HUES64 (cell line): ENCODE results near the gene RAP1B.
"Not testable (repeated sequence)": the region's sequence is repeated elsewhere in the genome, so short reads cannot be mapped to it uniquely, and the experiment has no call there.

Experiments
- H3K27ac ChIP-seq: 2 replicates; pipeline ENCODE4 v1.7.0; 2013; ENCODE audit warnings: low read depth, low read length, inconsistent platforms
- H3K27me3 ChIP-seq: 2 replicates; pipeline ENCODE4 v1.6.1; 2013; ENCODE audit warnings: mild to moderate bottlenecking, low read length; ENCODE audit not compliant: insufficient read depth
- H3K36me3 ChIP-seq: 2 replicates; pipeline ENCODE4 v1.6.1; 2013; ENCODE audit warnings: mild to moderate bottlenecking, low read length; ENCODE audit not compliant: insufficient read depth
- H3K4me1 ChIP-seq: 2 replicates; pipeline ENCODE4 v1.6.1; 2013; ENCODE audit warnings: mild to moderate bottlenecking, low read length, moderate library complexity; ENCODE audit not compliant: insufficient read depth
- H3K4me3 ChIP-seq: 2 replicates; pipeline ENCODE4 v1.5.1; 2013; ENCODE audit warnings: mild to moderate bottlenecking, low read length, moderate library complexity
- H3K9ac ChIP-seq: 2 replicates; pipeline ENCODE4 v1.6.1; 2013; ENCODE audit warnings: mild to moderate bottlenecking, low read depth, low read length
- H3K9me3 ChIP-seq: 2 replicates; pipeline ENCODE4 v1.6.1; 2013; ENCODE audit warnings: low read depth, low read length; ENCODE audit not compliant: insufficient read depth
- WGBS: fragments of 150-250, 120-280 bp; methylation state at CpG from one replicate; pipeline ENCODE4 v1.1.7; 2013; ENCODE audit warnings: missing lambda C conversion rate; 5-methylcytosine and 5-hydroxymethylcytosine counted together

Gene RAP1B

GRCh38 chr12:68667896-68668295 lies 57.2 kb downstream of the RAP1B start:
- Histone ChIP-seq H3K4me3 (no peak overlapping the region), H3K36me3 (0 out of 2 replicates have a peak, but pooled peaks cover 2% of the 10 kb centered on the region), H3K27ac (no peak overlapping the region), H3K4me1 (peaks cover 15% of the 10 kb centered on the region; the same call in 1 of the 2 replicates), H3K9ac (no peak overlapping the region), H3K9me3 (no peaks in the 10 kb centered on the region), H3K27me3 (no peaks in the 10 kb centered on the region)
- WGBS, result 38% methylated on average over 1 of the region's 1 CpG

GRCh38 chr12:68671179-68671578 lies 60.5 kb downstream of the RAP1B start:
- Histone ChIP-seq H3K9ac (no peak overlapping the region), H3K27ac (no peak overlapping the region), H3K4me1 (peaks cover 15% of the 10 kb centered on the region; the same call in 1 of the 2 replicates), H3K27me3 (no peaks in the 10 kb centered on the region), H3K4me3 (no peak overlapping the region), H3K9me3 (no peaks in the 10 kb centered on the region), H3K36me3 (no peaks in the 10 kb centered on the region)
- WGBS, result 98% methylated on average over 4 of the region's 4 CpGs

DNA sequence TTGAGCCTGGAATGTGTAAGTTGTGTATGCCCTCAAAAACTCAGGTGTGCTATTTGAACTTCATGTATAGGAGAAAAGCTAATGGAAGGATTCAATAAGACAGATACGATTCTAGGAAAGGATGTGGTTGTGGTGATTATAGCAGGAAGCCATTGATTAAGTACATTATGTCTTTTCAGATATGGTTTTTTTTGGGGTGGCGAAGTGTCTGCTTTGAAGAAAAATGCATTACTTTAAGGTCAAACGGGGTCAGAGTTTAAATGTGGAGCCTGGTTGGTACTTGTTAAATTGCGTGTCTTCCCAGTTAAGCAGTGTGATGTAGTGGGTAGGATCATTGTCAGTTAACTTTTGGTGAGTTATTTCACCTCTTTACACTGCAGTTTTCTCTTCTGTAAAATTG lies 63.1 kb downstream of the RAP1B start:
- Histone ChIP-seq H3K36me3 (no peaks in the 10 kb centered on the region), H3K9me3 (no peaks in the 10 kb centered on the region), H3K4me1 (peaks cover under 1% of the 10 kb centered on the region; the same call in 1 of the 2 replicates), H3K27me3 (no peaks in the 10 kb centered on the region), H3K9ac (no peak overlapping the region), H3K27ac (no peak overlapping the region), H3K4me3 (no peak overlapping the region)
- 95% methylated on average over 4 of the region's 4 CpGs for WGBS

- Histone ChIP-seq H3K9ac (no peak overlapping the region), H3K27me3 (no peaks in the 10 kb centered on the region), H3K27ac (no peak overlapping the region), H3K9me3 (no peaks in the 10 kb centered on the region), H3K4me1 (no peaks in the 10 kb centered on the region; the same call in 1 of the 2 replicates), H3K36me3 (no peaks in the 10 kb centered on the region), H3K4me3 (no peak overlapping the region)
Measured at GRCh38 chr12:68674376-68674775, 63.7 kb downstream of the RAP1B start.

- H3K4me1 ChIP-seq, result no peaks in the 10 kb centered on the region; the same call in 1 of the 2 replicates
- H3K36me3 ChIP-seq, result no peaks in the 10 kb centered on the region
- no peak overlapping the region for H3K9ac ChIP-seq
- 87% methylated on average over 4 of the region's 5 CpGs for WGBS
- H3K4me3 ChIP-seq, result no peak overlapping the region
- no peaks in the 10 kb centered on the region for H3K27me3 ChIP-seq
- no peaks in the 10 kb centered on the region for H3K9me3 ChIP-seq
- no peak overlapping the region for H3K27ac ChIP-seq
Measured at GRCh38 chr12:68675101-68675842, 64.6 kb downstream of the RAP1B start.

- not testable (repeated sequence) for H3K36me3 ChIP-seq, H3K27ac ChIP-seq, H3K4me3 ChIP-seq, H3K9me3 ChIP-seq, H3K27me3 ChIP-seq, H3K9ac ChIP-seq, H3K4me1 ChIP-seq
- WGBS, result 94% methylated on average over 4 of the region's 5 CpGs
Measured at GRCh38 chr12:68676854-68677253, 66.2 kb downstream of the RAP1B start.

GRCh38 chr12:68686262-68686594 lies 75.5 kb downstream of the RAP1B start:
- Histone ChIP-seq H3K27ac (peak overlapping the region; percentile 75), H3K9me3 (no peaks in the 10 kb centered on the region), H3K4me3 (peak overlapping the region; percentile 76), H3K9ac (peak overlapping the region; percentile 76), H3K27me3 (no peaks in the 10 kb centered on the region), H3K36me3 (peaks cover 26% of the 10 kb centered on the region), H3K4me1 (peaks cover 13% of the 10 kb centered on the region; the same call in 1 of the 2 replicates)
- 58% methylated on average over 3 of the region's 3 CpGs for WGBS

- peak within 1 kb of the TSS; percentile 83 for H3K9ac ChIP-seq
- H3K9me3 ChIP-seq, result no peaks in the 10 kb centered on the region
- peak within 1 kb of the TSS; percentile 76 for H3K4me3 ChIP-seq
- H3K27ac ChIP-seq, result peak within 1 kb of the TSS; percentile 75
- under 1% methylated on average over 43 of the region's 44 CpGs for WGBS
- peaks cover 13% of the 10 kb centered on the region; the same call in 1 of the 2 replicates for H3K4me1 ChIP-seq
- H3K27me3 ChIP-seq, result no peaks in the 10 kb centered on the region
- peaks cover 32% of the 10 kb centered on the region for H3K36me3 ChIP-seq
Measured at GRCh38 chr12:68686595-68687521, 76.2 kb downstream of the RAP1B start, which contains the start of gene NUP107. Gene NUP107, plus strand, starts transcription at chr12:68686978. Its CDS starts 88 bp downstream, at chr12:68687066.

DNA sequence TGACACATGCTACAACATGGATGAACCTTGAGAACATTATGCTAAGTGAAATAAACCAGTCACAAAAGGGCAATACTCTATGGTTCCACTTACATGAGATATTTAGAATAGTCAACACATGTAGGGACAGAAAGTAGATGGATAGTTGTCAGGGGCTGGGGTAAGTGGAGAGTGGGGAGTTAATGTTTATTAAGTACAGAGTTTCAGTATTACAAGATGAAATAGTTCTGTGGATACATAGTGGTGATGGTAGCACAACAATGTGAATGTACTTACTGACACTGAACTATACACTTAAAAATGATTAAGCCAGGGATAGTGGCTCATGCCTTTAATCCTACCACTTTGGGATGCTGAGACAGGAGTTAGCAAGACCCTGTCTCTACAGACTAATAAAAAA lies 84.8 kb downstream of the RAP1B start:
- H3K9ac ChIP-seq, result no peak overlapping the region
- H3K9me3 ChIP-seq, result no peaks in the 10 kb centered on the region
- peaks cover 93% of the 10 kb centered on the region for H3K36me3 ChIP-seq

GRCh38 chr12:68699486-68699885 lies 88.8 kb downstream of the RAP1B start:
- Histone ChIP-seq H3K27ac (no peak overlapping the region), H3K27me3 (no peaks in the 10 kb centered on the region), H3K9me3 (no peaks in the 10 kb centered on the region), H3K36me3 (peaks cover 93% of the 10 kb centered on the region), H3K4me1 (no peaks in the 10 kb centered on the region), H3K9ac (no peak overlapping the region), H3K4me3 (no peak overlapping the region)
- 93% methylated on average over 1 of the region's 1 CpG for WGBS

More for the DNA sequence above, 84.8 kb downstream of the RAP1B start:
- Histone ChIP-seq H3K4me3 (no peak overlapping the region), H3K4me1 (no peaks in the 10 kb centered on the region), H3K27me3 (no peaks in the 10 kb centered on the region), H3K27ac (no peak overlapping the region)
